ENCODE data around the gene MCM3AP.

The MCM3AP gene

GRCh38 chr21:46320331-46320801 lies 35.0 kb upstream of the MCM3AP start:
- H3K4me3 ChIP-seq (ENCODE audit: low read depth, low read length): no peak overlapping the region
- in situ Hi-C loops (cut with HindIII; ENCODE audit: low sequenced_read_pairs): no loop called here
- TF ChIP-seq CTCF (IDR thresholded peaks at IDR 0.05; ENCODE audit: low read depth, low read length): no peak
- DNase-seq (ENCODE audit: low read depth, low spot score): no peak

GRCh38 chr21:46319186-46319585 lies 33.8 kb upstream of the MCM3AP start:
- TF ChIP-seq CTCF (IDR thresholded peaks at IDR 0.05; ENCODE audit: low read depth, low read length): no peak
- DNase-seq (ENCODE audit: low read depth, low spot score): no peak
- no peak overlapping the region for H3K4me3 ChIP-seq (ENCODE audit: low read depth, low read length)
- in situ Hi-C loops (cut with HindIII; ENCODE audit: low sequenced_read_pairs): no loop called here

- no peak overlapping the region for H3K4me3 ChIP-seq (ENCODE audit: low read depth, low read length)
- in situ Hi-C loops (cut with HindIII; ENCODE audit: low sequenced_read_pairs): no loop called here
- DNase-seq (ENCODE audit: low read depth, low spot score): no peak
- no peak for TF ChIP-seq CTCF (IDR thresholded peaks at IDR 0.05; ENCODE audit: low read depth, low read length)
These were observed 33.0 kb upstream of the MCM3AP start for GRCh38 chr21:46318464-46318845.

- in situ Hi-C loops (cut with HindIII; ENCODE audit: low sequenced_read_pairs): no loop called here
- H3K4me3 ChIP-seq (ENCODE audit: low read depth, low read length): no peak overlapping the region
- no peak for DNase-seq (ENCODE audit: low read depth, low spot score)
- no peak for TF ChIP-seq CTCF (IDR thresholded peaks at IDR 0.05; ENCODE audit: low read depth, low read length)
These were observed 32.5 kb upstream of the MCM3AP start for GRCh38 chr21:46317710-46318463.

- TF ChIP-seq CTCF (IDR thresholded peaks at IDR 0.05; ENCODE audit: low read depth, low read length): no peak
- in situ Hi-C loops (cut with HindIII; ENCODE audit: low sequenced_read_pairs): no loop called here
- H3K4me3 ChIP-seq (ENCODE audit: low read depth, low read length): no peak overlapping the region
- DNase-seq (ENCODE audit: low read depth, low spot score): no peak
These were observed 31.4 kb upstream of the MCM3AP start for GRCh38 chr21:46316708-46317324.

- in situ Hi-C loops (cut with HindIII; ENCODE audit: low sequenced_read_pairs): no loop called here
- no peak overlapping the region for H3K4me3 ChIP-seq (ENCODE audit: low read depth, low read length)
- no peak for TF ChIP-seq CTCF (IDR thresholded peaks at IDR 0.05; ENCODE audit: low read depth, low read length)
- DNase-seq (ENCODE audit: low read depth, low spot score): no peak
These were observed 29.1 kb upstream of the MCM3AP start for GRCh38 chr21:46314441-46315020.

Measured in astrocyte of the spinal cord (primary cell).